Activated CD4-positive, alpha-beta T cell treated with anti-CD3 and anti-CD28 coated beads for 24 hours (primary cell): ENCODE results near the gene DPH7.
"Not testable (repeated sequence)": the region's sequence is repeated elsewhere in the genome, so short reads cannot be mapped to it uniquely, and the experiment has no call there.

Experiments
- DNase-seq, 2 donors: peaks; one replicate each; pipeline ENCODE4 v3.0.0-alpha.2; 2020; ENCODE audit warnings: low read depth in 2 of 2

DPH7 gene

GRCh38 chr9:137580954-137581322, 2.2 kb upstream of the DPH7 start:
- no peak for DNase-seq

- DNase-seq, result no peak
These were observed 1.7 kb upstream of the DPH7 start for GRCh38 chr9:137580209-137580953.

- DNase-seq, result no peak
These were observed 507 bp upstream of the DPH7 start for GRCh38 chr9:137579259-137579604.

GRCh38 chr9:137575716-137576411, 2.9 kb downstream of the DPH7 start:
- no peak for DNase-seq

- DNase-seq, result no peak
These were observed 3.4 kb downstream of the DPH7 start for GRCh38 chr9:137575364-137575715.

GRCh38 chr9:137574192-137574591, 4.5 kb downstream of the DPH7 start:
- DNase-seq, result no peak

GRCh38 chr9:137570566-137570965, 8.2 kb downstream of the DPH7 start:
- DNase-seq, result no peak

GRCh38 chr9:137569609-137570203, 9.0 kb downstream of the DPH7 start:
- DNase-seq, result no peak

- not testable (repeated sequence) for DNase-seq
These were observed 10.3 kb downstream of the DPH7 start for GRCh38 chr9:137568445-137568844.

GRCh38 chr9:137564817-137565411, 13.8 kb downstream of the DPH7 start:
- no peak for DNase-seq

- DNase-seq, result no peak
These were observed 14.6 kb downstream of the DPH7 start for GRCh38 chr9:137564134-137564533.

- DNase-seq, result no peak
These were observed 20.6 kb downstream of the DPH7 start for GRCh38 chr9:137558127-137558526.

- no peak for DNase-seq
These were observed 22.5 kb downstream of the DPH7 start for GRCh38 chr9:137556069-137556838.

- DNase-seq, result no peak
These were observed 23.5 kb downstream of the DPH7 start for GRCh38 chr9:137555179-137555578.

GRCh38 chr9:137554349-137554748, 24.4 kb downstream of the DPH7 start:
- DNase-seq, result no peak

GRCh38 chr9:137553654-137554053, 25.1 kb downstream of the DPH7 start:
- not testable (repeated sequence) for DNase-seq

- DNase-seq, result no peak
These were observed 26.5 kb downstream of the DPH7 start for GRCh38 chr9:137552022-137552768.

- peak; percentile 79 to 86 for DNase-seq
These were observed 27.3 kb downstream of the DPH7 start, which contains the start of gene MRPL41 for GRCh38 chr9:137551264-137552021. TSS of gene MRPL41 (plus strand) at chr9:137551879. CDS start at chr9:137552082, 203 bp downstream.

GRCh38 chr9:137550958-137551263, 27.8 kb downstream of the DPH7 start:
- DNase-seq, result not testable (repeated sequence)

GRCh38 chr9:137550231-137550621, 28.5 kb downstream of the DPH7 start, which contains the start of gene PNPLA7:
TSS of gene PNPLA7 (minus strand) at chr9:137550402. CDS start at chr9:137550197, 205 bp downstream.
- DNase-seq, result peak in 1 of 2 donors; percentile 23
